T1000 (cell line): Measurements from ENCODE around the gene SLC7A1.

Source experiments
- DNase-seq: peaks from one replicate; lab custom pipeline; 2025; ENCODE audit warnings: mixed read lengths; lab: John Stamatoyannopoulos, UW

Gene SLC7A1

DNA sequence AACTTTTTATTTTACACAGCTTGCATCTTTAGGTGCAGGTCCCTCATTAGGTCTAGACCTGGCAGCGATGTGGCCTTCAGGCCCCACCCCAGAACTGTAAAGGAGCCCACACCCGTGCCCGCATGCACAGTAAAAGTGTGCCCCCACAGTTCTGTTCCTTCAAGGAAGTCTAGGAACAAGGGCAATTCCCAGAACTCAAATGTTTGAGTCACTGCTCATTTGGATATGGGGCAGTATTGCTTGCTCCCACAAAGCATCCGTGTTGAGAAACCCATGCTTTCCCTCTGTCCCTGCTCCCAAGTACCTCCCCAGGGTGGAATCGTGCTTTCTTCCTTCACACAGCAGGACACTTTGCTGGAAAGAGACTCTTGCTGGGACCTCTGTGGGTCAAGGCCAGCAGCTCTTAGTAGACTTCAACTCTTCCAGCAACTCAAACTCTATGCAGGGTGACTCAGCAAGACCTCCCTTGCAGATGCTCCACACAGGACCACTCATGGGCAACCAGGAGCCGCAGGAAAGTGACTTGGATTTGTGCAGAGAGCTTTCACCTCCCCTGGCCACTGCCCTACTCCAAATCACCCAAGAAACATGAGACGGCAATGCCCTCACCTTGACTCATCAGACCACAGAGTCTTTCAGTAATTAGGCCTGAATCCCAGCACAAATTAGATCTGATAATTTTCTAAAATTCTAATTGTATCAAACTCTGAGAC lies 12.3 kb downstream of the SLC7A1 start:
- peak; percentile 43 for DNase-seq

DNA sequence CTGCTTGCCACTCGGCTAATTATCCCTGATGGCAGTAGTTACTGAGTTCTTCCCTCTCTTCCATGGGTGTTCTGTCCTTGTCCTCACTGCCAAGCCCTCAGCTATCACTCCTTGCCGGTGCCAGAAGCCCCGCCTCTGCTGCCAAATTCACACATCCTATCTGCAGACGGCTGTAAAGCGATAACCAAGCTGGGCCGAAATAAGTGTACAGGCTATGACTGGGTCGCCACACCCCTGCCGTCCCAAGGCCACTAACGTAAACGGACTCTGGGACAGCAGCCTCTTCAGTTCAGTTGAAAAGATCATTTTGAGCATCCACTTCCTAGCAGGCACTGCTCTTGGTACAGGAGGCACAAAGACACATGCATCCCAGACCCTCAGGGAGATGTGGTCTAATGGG lies 13.3 kb downstream of the SLC7A1 start:
- DNase-seq, result no peak

DNA sequence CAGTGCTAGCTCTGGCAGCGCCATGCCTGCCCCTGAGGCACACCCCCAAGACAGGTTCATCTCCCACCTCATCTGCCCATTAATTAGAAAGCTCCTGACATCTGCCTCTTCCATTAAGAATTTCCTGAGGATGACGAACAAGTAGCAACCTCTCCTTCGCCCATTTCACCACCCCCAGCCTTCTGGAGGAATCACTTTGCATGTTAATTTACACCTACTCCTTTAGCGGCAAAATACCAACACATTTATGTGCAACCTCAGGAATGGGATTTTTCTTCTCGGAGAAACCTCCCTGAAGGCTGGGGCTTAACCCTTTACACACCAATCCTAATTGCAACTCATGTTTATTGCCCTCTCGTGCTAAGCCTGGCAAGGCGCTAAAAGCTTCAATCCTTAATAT lies 13.8 kb downstream of the SLC7A1 start:
- DNase-seq, result no peak

DNA sequence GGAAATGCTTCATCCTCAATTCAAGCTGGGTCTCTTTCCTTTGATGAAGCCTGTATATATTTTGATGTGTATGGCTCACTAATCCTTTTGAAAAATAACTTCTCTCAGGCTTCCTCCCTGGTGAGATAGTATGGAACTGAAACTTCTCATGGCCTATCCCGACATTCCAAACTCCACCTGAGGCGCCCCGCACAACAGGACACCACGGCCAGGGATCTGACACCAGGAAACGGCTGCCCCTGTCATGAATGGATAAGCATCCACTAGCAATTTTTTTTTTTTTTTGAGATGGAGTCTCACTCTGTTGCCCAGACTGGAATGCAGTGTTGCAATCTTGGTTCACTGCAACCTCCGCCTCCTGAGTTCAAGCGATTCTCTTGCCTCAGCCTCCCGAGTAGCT lies 16.4 kb downstream of the SLC7A1 start:
- no peak for DNase-seq

DNA sequence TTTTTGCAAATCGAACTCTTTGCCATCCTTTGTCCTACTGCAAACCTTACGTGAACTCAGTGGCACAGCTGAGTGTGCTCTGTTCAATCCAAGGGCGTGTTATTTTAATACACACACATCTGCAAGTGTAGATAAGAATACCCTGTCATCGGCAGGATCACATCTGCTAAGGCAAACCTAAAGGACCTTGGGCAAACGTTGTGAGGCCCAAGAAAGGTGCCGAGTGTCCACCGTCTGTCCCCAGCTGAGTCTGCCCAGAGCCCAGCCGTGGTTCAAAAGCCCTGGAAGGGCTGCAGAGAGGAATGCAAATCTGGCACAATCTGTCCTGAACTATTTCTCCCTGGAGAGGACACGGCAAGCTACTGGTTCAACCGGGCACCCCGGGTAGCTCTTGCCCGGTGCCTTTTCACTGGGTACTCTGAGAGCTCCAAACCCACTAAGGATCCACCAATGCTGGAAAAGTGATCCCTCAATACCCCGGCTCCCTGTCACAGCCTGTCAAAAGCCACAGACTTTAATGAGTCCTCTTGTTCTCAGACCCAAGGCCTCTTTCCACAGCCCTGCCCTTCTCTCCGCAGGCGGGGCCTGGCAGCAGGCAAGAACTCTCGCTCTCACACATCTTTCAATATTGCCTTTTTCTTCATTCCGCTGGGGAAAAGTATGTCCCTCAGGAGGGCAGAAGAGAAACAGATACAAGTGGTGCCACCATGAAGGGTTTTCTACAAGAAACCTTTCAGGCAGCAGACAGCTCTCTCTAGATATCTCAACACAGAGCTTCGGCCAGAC lies 17.0 kb downstream of the SLC7A1 start:
- DNase-seq, result no peak

DNA sequence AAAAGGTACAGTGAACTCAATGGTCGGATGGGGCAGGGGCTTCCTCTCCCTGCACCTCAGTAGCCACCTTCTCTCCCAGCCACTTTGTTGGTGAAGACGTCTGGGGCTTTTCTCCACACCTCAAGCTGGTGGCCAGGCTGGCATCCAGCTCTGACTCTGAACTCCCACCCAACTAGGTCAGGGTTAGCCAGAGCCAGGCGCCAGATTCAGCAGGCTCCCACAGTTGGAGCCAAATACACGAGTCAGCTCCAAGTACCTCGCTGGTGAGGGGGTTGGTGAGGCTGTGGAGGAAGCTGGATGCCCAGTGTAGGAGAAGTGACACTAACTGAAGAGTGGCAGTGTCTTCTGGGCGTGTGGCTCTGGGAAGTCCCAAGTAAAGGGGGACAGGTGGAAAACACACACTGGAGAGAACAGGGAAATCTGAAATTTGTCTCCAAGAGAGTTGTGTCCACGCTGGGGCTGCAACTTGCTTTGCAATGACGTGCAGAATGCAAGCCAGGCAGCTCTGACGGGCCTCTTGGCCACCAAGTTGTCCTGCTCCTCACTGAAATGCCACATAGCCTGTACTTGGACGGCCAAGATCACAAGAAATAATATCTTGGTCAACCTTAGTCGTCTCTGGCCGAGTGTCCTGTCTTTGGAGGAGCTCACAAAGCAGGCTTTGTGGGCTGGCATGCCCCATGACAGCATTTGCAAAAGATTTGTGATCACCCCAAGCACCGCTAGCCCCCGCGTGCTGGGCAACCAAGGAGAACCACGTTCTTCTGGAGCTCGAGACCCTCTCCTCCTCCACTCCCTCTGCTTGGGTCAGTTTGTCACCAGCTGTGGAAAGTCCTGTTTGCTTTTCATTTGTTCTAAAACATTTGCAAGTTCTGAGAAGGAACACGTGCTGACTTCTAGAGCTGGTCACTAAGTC lies 18.1 kb downstream of the SLC7A1 start:
- DNase-seq, result no peak

DNA sequence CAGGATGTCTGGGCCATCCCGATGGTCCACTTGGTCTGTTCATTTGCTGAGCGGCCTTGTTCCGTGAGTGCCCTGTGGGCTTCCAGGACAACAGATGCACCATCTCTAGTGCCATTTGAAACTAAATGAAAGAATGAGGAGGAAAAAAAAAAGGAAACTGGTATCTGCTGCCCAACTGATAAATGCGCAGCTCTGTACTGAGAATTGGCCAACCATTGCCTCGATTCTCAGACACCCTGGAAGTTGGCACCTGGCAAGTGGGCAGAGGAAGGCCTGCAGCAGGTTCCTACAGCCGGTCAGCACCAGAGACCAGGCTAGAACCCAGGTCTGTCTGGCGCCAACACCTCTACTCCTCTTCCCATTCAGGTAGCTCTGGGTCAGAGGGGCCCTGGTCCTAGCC lies 18.9 kb downstream of the SLC7A1 start:
- no peak for DNase-seq

DNA sequence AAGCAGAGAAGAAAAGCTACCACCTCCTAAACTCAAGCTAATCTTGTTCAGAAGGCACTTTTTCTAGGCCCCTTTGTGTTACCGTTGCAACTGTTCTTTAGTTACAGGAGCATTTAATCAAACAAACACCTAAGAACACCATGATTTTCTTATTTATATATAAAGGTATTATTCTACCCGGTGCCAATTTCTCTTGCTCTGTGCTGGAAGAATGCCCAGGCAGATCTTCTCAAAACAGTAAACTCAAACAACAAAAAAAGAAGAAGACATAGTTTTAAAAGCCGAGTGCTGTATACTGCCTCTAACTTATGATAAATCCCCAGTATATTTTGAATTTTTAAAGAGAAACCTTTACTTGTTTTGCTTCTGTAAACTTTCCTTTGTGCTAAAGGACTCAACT lies 20.4 kb downstream of the SLC7A1 start:
- no peak for DNase-seq

DNA sequence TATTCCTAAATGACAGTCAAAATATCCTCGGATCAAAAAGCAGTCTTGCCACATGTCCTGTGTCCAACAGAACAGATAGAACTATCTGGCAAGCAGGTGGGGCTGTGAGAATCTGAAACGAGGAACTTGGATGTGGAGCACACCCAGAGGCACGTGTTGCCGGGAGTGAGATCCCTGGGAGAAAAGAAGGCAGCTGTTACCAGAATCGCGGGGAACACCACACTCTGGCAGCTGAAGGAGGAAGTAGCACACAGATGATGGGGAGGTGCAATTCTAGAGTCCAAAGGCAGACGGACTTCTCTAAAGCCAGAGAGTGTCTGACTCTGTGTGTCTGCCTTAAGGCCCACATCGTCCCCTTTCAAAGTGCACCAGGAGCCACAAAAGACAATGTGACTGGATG lies 22.3 kb downstream of the SLC7A1 start:
- no peak for DNase-seq

DNA sequence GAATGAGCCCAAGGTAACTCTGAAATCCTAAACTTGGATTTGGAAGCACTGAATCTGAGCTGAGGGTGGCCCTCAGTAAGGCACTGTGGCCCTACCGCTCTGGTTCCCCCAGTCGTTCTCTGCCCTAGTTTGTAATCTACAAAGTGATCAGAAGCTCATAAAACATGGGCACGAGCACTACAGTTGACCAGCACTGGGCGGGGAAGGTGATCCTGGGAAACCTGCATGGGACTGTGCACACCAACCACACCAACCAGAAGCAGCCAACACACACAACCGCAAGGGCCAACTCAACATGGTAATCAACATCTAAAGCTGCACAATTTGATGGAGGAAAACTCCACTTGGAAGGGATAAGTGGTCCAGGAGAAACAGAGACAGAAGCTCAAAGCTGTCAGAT lies 22.9 kb downstream of the SLC7A1 start:
- no peak for DNase-seq

DNA sequence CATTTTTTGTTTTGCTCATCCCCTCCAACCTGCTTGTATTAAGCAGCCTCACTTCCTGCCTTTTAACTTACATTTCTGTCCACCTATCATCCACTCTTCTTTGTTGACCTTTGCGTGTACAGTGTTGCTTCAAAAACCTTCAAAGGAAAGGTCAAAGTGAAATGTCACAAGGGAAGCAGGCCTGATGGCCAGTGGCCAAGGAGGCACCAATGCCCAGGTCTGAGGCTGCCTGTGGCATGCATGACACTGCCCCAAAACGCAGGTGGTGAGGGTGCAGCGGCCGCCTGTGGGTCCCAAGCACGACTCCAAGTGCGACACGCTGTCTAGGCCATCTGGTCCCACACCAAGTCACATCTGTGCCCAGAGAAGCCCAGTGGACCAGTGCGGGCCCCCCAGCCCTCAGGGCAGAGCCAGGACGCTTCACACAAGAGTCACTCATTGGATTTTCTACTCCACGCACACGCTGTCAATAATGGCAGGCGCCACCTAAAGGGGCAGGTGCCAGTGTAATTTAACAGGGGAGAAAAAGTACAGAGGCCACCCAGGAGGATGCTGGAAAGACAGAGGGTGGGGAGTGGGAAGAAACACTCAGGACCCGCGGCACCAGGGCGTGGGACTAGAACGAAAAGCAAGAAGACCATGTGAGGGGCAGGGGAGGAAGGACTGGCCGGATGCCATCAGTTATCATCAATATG lies 23.5 kb downstream of the SLC7A1 start:
- DNase-seq, result no peak

DNA sequence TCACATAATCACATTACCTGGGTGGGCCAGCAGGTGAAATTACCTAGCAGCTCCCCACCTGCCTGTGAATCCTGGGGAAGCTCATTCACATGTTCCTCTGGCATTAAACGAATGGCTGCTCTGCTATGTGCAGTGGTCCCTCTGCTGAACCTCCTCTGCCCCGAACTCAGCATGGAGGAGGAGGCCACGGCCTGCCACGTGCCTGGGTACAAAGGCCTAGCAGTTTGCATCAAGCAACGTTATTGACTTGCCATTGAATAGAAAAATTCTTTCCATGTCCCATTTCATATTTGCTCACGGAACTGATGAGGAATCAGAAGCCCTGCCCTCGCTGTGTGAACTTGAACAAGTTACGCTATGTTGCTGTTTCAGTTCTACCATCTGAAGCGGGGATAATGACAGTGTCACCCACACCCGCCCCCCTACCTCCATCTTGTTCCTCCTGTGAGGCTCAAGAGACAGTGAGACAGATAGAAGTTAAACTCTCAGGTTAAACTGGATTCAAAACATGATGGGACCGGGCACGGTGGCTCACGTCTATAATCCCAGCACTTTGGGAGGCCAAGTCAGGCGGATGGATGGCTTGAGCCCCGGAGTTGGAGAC lies 25.3 kb downstream of the SLC7A1 start:
- DNase-seq, result no peak

DNA sequence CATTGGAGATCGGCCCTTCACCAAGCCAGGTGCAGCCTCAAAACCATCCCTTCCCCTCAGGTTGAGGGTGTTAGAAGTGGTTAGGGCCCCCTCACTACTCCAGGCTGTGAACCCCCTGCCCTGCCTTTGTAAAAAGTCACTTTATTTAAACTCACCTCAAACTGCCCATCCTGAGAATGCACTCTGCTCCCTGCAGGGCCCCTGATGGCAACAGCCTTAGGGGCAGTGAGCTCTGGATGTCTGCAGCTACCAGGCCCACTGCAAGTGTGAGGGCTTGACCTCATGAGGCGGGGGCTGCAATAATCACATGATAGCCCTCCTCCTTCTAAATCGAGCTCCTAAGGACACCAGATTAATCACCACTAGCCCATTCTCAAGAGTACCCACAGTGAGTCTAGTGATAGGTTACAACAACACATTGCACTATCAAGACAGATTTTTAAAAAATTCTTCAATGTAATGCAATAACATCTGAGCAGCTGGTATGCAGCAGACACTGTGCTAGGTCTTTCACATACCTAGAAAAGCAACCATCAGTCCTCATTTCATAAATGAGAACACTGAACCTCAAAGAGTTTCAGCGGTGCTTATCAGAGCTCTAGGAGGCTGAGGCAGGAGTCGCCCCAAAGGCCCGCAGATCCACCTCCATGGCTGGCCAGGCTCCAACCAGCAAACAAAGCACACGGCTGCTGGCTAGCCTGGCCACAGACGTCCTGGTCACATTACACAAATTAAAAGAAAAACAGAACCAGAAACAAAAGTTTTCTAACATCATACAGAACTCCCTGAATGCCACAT lies 26.0 kb downstream of the SLC7A1 start:
- no peak for DNase-seq

DNA sequence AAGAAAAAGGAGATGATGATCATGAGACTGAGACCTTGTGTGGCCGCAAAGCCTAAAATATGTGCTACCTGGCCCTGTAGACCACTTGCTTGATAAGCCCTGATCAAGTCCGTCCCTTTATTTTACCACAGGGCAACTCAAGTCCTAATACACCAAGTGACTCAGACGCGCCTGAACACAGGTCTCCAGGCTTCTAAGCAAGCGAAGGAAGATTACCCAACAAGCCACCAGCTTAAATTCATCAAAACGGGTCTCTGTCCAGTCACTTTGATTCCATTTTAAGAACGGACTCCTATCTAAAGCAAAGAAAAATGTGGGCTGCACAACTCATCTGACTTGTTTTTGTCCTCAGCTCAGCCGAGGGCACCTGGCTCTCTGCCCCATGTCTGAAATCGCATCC lies 26.8 kb downstream of the SLC7A1 start:
- no peak for DNase-seq

DNA sequence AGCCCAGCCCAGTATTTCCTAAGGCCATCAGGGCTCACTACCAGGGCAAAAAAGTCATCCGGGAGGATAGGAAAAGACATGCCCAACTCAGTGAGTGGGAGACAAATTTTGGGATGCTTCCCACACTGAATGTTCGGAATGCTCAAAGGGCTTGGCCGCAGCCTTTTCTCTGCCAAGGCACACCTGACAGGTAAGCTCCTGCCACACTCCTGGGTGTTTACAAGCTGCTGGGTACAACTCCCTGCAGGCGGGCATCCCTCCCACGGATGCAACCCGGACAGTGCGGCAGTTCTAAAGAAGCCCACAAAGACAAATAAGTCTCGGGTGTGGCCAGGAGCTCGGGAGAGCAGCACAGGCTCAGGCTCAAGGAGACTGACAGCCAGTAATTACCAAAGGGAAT lies 28.1 kb downstream of the SLC7A1 start:
- no peak for DNase-seq

DNA sequence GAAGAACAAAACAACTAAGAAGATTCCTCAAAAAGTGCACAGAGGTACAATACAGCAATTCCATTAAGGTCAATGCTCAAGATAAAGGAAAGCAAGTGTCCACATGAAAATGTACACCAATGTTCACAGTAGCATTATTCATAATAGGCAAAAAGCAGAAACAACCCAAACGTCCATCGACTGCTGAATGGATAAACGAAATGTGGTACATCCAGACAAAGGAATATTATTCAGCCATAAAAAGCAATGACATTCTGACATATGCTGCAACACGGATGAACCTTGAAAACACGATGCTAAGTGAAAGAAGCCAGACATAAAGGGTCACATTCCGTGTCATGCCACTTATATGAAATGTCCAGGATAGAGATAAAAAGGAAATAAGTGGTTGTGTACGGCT lies 29.3 kb downstream of the SLC7A1 start:
- no peak for DNase-seq

DNA sequence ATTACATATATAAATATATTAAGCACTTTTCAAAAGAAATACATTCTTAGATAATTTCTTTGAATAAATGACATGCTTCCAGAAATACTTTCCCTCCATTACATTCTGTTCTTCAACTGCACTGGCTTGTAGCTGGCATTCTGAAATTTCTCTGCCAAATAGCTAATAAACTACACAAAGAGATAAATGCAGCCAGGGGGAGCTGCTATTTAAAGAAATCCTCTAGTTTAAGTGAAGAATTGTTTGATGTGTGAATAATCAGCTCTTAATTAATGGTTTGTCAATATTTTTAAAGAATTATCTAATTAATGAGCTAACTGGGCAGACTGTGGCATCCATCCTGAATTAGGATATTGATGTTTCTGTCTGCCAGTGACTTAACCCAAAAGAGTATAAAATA lies 30.7 kb downstream of the SLC7A1 start:
- DNase-seq, result no peak

DNA sequence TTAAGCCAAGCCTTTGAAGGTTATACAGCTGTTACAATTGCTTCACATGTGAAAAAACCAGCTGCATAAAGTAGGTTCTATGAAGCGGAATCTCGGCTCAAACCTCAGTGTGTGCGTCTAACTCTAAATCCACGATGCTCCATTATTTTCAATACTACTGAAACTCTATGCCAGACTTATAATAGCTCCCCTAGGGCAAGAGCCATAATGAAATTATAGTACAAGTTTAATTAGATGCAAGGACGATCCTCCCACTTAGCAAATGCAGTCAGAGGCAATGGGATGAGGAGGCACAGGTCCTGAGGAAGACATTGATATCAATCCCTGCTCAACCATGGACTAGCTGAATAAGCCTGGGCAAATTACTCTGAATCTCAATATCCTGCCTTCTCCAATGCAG lies 31.1 kb downstream of the SLC7A1 start:
- DNase-seq, result no peak

DNA sequence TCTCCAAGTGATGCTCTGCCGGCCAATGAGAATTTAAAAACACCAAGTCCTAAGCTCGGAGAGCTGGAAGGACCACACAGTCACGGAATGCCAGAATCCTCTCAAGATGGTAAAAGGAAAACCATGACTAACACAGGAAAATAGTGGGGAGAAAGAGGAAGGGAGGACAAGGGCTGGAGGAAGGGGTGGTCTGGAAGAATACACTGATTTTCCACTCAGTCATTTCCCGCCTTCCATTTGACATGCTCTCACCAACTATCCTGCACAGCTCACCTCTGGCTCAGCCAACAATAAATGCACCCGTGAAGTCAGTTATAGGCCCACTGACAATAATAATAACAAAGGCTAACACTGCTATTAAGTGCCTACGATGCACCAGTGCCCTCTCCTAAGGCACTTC lies 31.5 kb downstream of the SLC7A1 start:
- DNase-seq, result no peak

DNA sequence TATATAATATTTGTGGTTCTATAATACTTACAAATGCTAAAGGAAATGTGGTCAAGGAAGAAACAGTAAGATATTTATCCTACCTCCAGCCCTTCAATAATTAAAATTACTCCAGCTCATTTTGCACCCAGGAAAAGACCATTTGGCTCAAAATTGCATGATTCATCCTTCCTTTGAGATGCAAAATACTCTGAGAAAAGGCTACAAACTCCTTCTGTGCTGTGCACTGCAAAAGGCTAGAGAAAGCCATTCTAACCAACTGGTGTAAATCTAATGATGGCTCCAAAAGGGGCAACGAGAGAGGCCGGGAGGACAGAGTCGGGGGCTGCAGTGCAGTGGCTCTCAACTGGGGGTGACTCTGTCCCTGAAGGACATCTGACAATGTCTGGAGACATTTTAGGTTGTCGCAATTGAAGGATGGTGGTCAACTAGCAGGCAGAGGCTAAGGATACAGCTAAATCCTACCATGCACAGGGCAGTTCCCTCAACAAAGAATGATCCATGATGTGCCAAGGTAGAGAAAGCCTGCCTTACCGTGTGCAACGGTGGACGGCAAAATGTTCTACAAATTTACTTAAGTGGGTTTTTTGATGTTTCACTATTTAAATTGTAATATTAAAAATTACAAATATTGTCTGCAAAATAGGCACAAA lies 32.6 kb downstream of the SLC7A1 start:
- no peak for DNase-seq
